H9 (cell line): Measurements from ENCODE around the gene GAD1. TPM values are rescaled to one million over a fixed set of nuclear protein-coding genes. Genes with fewer than 3 reads are reported as not detected.

Source experiments
- DNase-seq: peaks from one replicate; pipeline ENCODE4 v3.0.0-alpha.2; 2017
- H2AFZ ChIP-seq: one replicate; pipeline ENCODE4 v1.6.1; 2013; ENCODE audit warnings: mild to moderate bottlenecking, low read length, control low read depth, moderate library complexity
- H2AK5ac ChIP-seq: 2 replicates; pipeline ENCODE4 v1.6.1; 2013; ENCODE audit warnings: low read length, control low read depth, mixed read lengths; ENCODE audit not compliant: insufficient read length
- H2BK120ac ChIP-seq: one replicate; pipeline ENCODE4 v1.6.1; 2013; ENCODE audit warnings: low read depth, mild to moderate bottlenecking, low read length, control low read depth, inconsistent platforms; ENCODE audit not compliant: poor library complexity, severe bottlenecking
- H2BK12ac ChIP-seq: 2 replicates; pipeline ENCODE4 v1.6.1; 2013; ENCODE audit warnings: low read length, control low read depth, mixed read lengths, low read depth; ENCODE audit not compliant: insufficient read length
- H2BK15ac ChIP-seq: 2 replicates; pipeline ENCODE4 v1.6.1; 2013; ENCODE audit warnings: low read depth, low read length, control low read depth
- H2BK20ac ChIP-seq: one replicate; pipeline ENCODE4 v1.6.1; 2013; ENCODE audit warnings: low read depth, mild to moderate bottlenecking, low read length, control low read depth, inconsistent platforms; ENCODE audit not compliant: poor library complexity, severe bottlenecking
- H2BK5ac ChIP-seq: 2 replicates; pipeline ENCODE4 v1.6.1; 2013; ENCODE audit warnings: low read length, control low read depth, mixed read lengths; ENCODE audit not compliant: insufficient read length
- H3K14ac ChIP-seq: 2 replicates; pipeline ENCODE4 v1.6.1; 2013; ENCODE audit warnings: low read length, control low read depth; ENCODE audit not compliant: insufficient read depth
- H3K18ac ChIP-seq: 2 replicates; pipeline ENCODE4 v1.6.1; 2013; ENCODE audit warnings: low read depth, mild to moderate bottlenecking, mixed read lengths, low read length, control low read depth; ENCODE audit not compliant: insufficient read length
- H3K23ac ChIP-seq: 2 replicates; pipeline ENCODE4 v1.6.1; 2013; ENCODE audit warnings: low read length, control low read depth, mixed read lengths, low read depth; ENCODE audit not compliant: insufficient read length
- H3K23me2 ChIP-seq: 2 replicates; pipeline ENCODE4 v1.6.1; 2013; ENCODE audit warnings: low read depth, mild to moderate bottlenecking, mixed read lengths, low read length, control low read depth; ENCODE audit not compliant: insufficient read length, poor library complexity, severe bottlenecking
- H3K27ac ChIP-seq: 2 replicates; pipeline ENCODE4 v1.5.1; 2013; ENCODE audit warnings: low read length, control low read depth, mixed read lengths, low read depth; ENCODE audit not compliant: insufficient read length
- H3K27me3 ChIP-seq: 2 replicates; pipeline ENCODE4 v1.6.1; 2013; ENCODE audit warnings: low read length, control low read depth, inconsistent platforms; ENCODE audit not compliant: insufficient read depth
- H3K4ac ChIP-seq: 2 replicates; pipeline ENCODE4 v1.6.1; 2013; ENCODE audit warnings: low read depth, mild to moderate bottlenecking, control low read depth, inconsistent platforms, low read length, moderate library complexity
- H3K4me1 ChIP-seq: 2 replicates; pipeline ENCODE4 v1.6.1; 2013; ENCODE audit warnings: low read length, control low read depth, inconsistent platforms; ENCODE audit not compliant: insufficient read depth
- H3K4me2 ChIP-seq: 2 replicates; pipeline ENCODE4 v1.6.1; 2013; ENCODE audit warnings: low read length, control low read depth, mixed read lengths; ENCODE audit not compliant: insufficient read length, insufficient read depth
- H3K56ac ChIP-seq: 2 replicates; pipeline ENCODE4 v1.6.1; 2013; ENCODE audit warnings: low read depth, mild to moderate bottlenecking, mixed read lengths, low read length, control low read depth; ENCODE audit not compliant: insufficient read length
- H3K79me1 ChIP-seq: 2 replicates; pipeline ENCODE4 v1.6.1; 2013; ENCODE audit warnings: low read depth, mild to moderate bottlenecking, moderate library complexity, low read length, control low read depth, inconsistent platforms; ENCODE audit not compliant: insufficient read depth, poor library complexity, severe bottlenecking
- H3K79me2 ChIP-seq: 2 replicates; pipeline ENCODE4 v1.6.1; 2013; ENCODE audit warnings: low read length, control low read depth, inconsistent platforms; ENCODE audit not compliant: insufficient read depth
- H3K9ac ChIP-seq: 2 replicates; pipeline ENCODE4 v1.6.1; 2013; ENCODE audit warnings: low read length, control low read depth, mixed read lengths; ENCODE audit not compliant: insufficient read length; ENCODE audit errors: extremely low read depth
- H3K9me3 ChIP-seq: one replicate; pipeline ENCODE4 v1.6.1; 2013; ENCODE audit warnings: low read depth, low read length, inconsistent platforms; ENCODE audit not compliant: control insufficient read depth
- H3T11ph ChIP-seq: one replicate; pipeline ENCODE4 v1.6.1; 2013; ENCODE audit warnings: mild to moderate bottlenecking, low read length, control low read depth, inconsistent platforms
- H4K20me1 ChIP-seq: one replicate; pipeline ENCODE4 v1.6.1; 2013; ENCODE audit not compliant: control insufficient read depth, insufficient read length, insufficient read depth
- H4K5ac ChIP-seq: 2 replicates; pipeline ENCODE4 v1.6.1; 2013; ENCODE audit warnings: low read depth, mild to moderate bottlenecking, mixed read lengths, low read length, control low read depth; ENCODE audit not compliant: insufficient read length
- H4K8ac ChIP-seq: replicated peaks from 2 replicates; pipeline ENCODE4 v1.6.1; 2013; ENCODE audit warnings: low read length, control low read depth, mixed read lengths, low read depth; ENCODE audit not compliant: insufficient read length
- H4K91ac ChIP-seq: 2 replicates; pipeline ENCODE4 v1.6.1; 2013; ENCODE audit warnings: low read depth, mild to moderate bottlenecking, moderate library complexity, mixed read lengths, low read length, control low read depth; ENCODE audit not compliant: insufficient read length
- H3K27ac Mint-ChIP-seq, 3 experiments: 2 replicates in 2 of 3; 3 replicates in 1 of 3; pipeline ENCODE4 v1.8.0; 2020 to 2021; ENCODE audit warnings: mixed read lengths in 3 of 3, mild to moderate bottlenecking in 1 of 3, moderate library complexity in 1 of 3
- H3K27me3 Mint-ChIP-seq: 2 replicates; pipeline ENCODE4 v1.8.0; 2021; ENCODE audit warnings: low read depth, mild to moderate bottlenecking, moderate library complexity, mixed read lengths
- H3K36me3 Mint-ChIP-seq, 3 experiments: 2 replicates in 2 of 3; 3 replicates in 1 of 3; pipeline ENCODE4 v1.8.0; 2020 to 2021; ENCODE audit warnings: low read depth in 3 of 3, mixed read lengths in 3 of 3; ENCODE audit not compliant: insufficient read depth in 1 of 3
- H3K4me1 Mint-ChIP-seq, 2 experiments: 2 replicates each; pipeline ENCODE4 v1.8.0; 2020; ENCODE audit warnings: mixed read lengths in 2 of 2
- H3K4me3 Mint-ChIP-seq, 2 experiments: 2 replicates in 1 of 2; 3 replicates in 1 of 2; pipeline ENCODE4 v1.8.0; 2020 to 2021; ENCODE audit warnings: mild to moderate bottlenecking in 2 of 2, mixed read lengths in 2 of 2, moderate library complexity in 1 of 2
- H3K9me3 Mint-ChIP-seq, 2 experiments: 2 replicates in 1 of 2; 3 replicates in 1 of 2; pipeline ENCODE4 v1.8.0; 2020; ENCODE audit warnings: mild to moderate bottlenecking in 2 of 2, mixed read lengths in 2 of 2, moderate library complexity in 1 of 2
- WGBS: extraction: QIAGEN DNeasy Blood & Tissue Kit; methylation state at CpG from one replicate; pipeline ENCODE4 v1.1.7; 2013; ENCODE audit warnings: missing lambda C conversion rate, low lambda C conversion rate, mixed read lengths; ENCODE audit not compliant: insufficient read length; ENCODE audit errors: extremely low coverage; 5-methylcytosine and 5-hydroxymethylcytosine counted together
- total RNA-seq: library from RNA; stranded (reverse); gene quantifications from 2 replicates; pipeline ENCODE4 v1.2.1, GENCODE V29; 2021
- TF ChIP-seq, protein P1 (sequence below): fragments of 200-600 bp; sonication (generic); conservative IDR thresholded peaks from 3 replicates; pipeline ENCODE4 v1.8.0; 2021; ENCODE audit warnings: antibody characterized with exemption, mild to moderate bottlenecking

The GAD1 gene
- total RNA-seq, 1 experiment from 2014 or later = 1.8 TPM

DNA sequence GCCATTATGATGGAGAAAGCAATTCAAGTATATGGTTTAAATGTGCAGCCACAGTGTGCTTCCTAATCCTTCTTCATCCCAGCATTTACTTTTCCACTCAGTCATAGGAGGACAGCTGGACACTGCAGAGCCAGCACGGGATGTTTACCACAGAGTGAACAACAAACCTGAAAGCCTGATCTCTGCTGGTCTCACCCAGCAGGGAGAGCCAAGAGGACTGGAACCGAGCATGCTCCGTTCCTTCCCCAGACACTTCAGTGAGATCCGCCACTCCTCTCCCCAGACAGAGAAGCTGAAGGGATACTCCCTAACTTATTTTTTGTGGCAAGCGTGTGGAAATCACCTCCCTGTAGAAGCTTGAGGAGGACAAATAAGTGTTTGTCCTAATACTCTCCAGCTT is 89.2 kb downstream of the GAD1 start:
- no peaks in the 10 kb centered on the region for H3K27me3 ChIP-seq
- H3K27ac ChIP-seq = no peak overlapping the region
- DNase-seq = no peak
- TF ChIP-seq, protein P1, sequence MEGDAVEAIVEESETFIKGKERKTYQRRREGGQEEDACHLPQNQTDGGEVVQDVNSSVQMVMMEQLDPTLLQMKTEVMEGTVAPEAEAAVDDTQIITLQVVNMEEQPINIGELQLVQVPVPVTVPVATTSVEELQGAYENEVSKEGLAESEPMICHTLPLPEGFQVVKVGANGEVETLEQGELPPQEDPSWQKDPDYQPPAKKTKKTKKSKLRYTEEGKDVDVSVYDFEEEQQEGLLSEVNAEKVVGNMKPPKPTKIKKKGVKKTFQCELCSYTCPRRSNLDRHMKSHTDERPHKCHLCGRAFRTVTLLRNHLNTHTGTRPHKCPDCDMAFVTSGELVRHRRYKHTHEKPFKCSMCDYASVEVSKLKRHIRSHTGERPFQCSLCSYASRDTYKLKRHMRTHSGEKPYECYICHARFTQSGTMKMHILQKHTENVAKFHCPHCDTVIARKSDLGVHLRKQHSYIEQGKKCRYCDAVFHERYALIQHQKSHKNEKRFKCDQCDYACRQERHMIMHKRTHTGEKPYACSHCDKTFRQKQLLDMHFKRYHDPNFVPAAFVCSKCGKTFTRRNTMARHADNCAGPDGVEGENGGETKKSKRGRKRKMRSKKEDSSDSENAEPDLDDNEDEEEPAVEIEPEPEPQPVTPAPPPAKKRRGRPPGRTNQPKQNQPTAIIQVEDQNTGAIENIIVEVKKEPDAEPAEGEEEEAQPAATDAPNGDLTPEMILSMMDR = no peak
- H2BK20ac ChIP-seq = no peak overlapping the region
- H2AK5ac ChIP-seq = no peak overlapping the region
- Mint-ChIP-seq H3K36me3 (peaks cover 0 to 13% (median 3%) of the 10 kb centered on the region in 3 experiments; a peak in 4 of 7 replicates), H3K27ac (no peak overlapping the region; a peak in 1 of 7 replicates), H3K9me3 (peaks cover 14% of the 10 kb centered on the region in 2 experiments; a peak in 4 of 5 replicates), H3K4me3 (no peak overlapping the region), H3K4me1 (peaks cover 7 to 9% of the 10 kb centered on the region in 2 experiments), H3K27me3 (no peaks in the 10 kb centered on the region; the same call in 1 of the 2 replicates)
- no peak overlapping the region for H4K8ac ChIP-seq
- no peak overlapping the region for H3K9ac ChIP-seq
- H3K23ac ChIP-seq = no peak overlapping the region
- H3K9me3 ChIP-seq = no peaks in the 10 kb centered on the region
- H4K20me1 ChIP-seq = no peaks in the 10 kb centered on the region
- H3K79me1 ChIP-seq = no peaks in the 10 kb centered on the region
- no peak overlapping the region for H2BK120ac ChIP-seq
- H3K4me2 ChIP-seq = no peak overlapping the region
- no peak overlapping the region for H3K56ac ChIP-seq
- H3K4ac ChIP-seq = no peak overlapping the region
- peak overlapping the region; percentile 85 for H2AFZ ChIP-seq
- H4K91ac ChIP-seq = no peak overlapping the region
- peak overlapping the region; percentile 35 for H2BK5ac ChIP-seq
- H3K14ac ChIP-seq = no peak overlapping the region; the same call in 1 of the 2 replicates
- no peak overlapping the region for H3K18ac ChIP-seq
- H3K23me2 ChIP-seq = no peaks in the 10 kb centered on the region
- peaks cover 3% of the 10 kb centered on the region for H3K4me1 ChIP-seq
- peak overlapping the region; percentile 60 for H4K5ac ChIP-seq
- H2BK15ac ChIP-seq = no peak overlapping the region
- no peak overlapping the region for H3T11ph ChIP-seq
- H2BK12ac ChIP-seq = no peak overlapping the region
- no CpG with 5 or more reads among the region's 5 CpGs for WGBS
- H3K79me2 ChIP-seq = no peaks in the 10 kb centered on the region

Other genes starting within 250 kb of the GAD1 start
- 1.7 and 2.2 TPM in 2 replicates for gene SP5, start 101.5 kb upstream of the GAD1 start, total RNA-seq
- gene ERICH2, start 46.5 kb upstream of the GAD1 start, total RNA-seq = 0.66 and 1.2 TPM in 2 replicates
- 96.9 and 97.7 TPM in 2 replicates for gene GORASP2, start 112.4 kb downstream of the GAD1 start, total RNA-seq